HG03196 (cell line): ENCODE results near the gene NR6A1.
"Not testable (repeated sequence)": the region's sequence is repeated elsewhere in the genome, so short reads cannot be mapped to it uniquely, and the experiment has no call there.

Experiments
- ATAC-seq: cut with Tn5 transposase; IDR thresholded peaks from one replicate; pipeline ENCODE4 v1.9.1; 2021; ENCODE audit not compliant: unreplicated experiment

Gene NR6A1

DNA sequence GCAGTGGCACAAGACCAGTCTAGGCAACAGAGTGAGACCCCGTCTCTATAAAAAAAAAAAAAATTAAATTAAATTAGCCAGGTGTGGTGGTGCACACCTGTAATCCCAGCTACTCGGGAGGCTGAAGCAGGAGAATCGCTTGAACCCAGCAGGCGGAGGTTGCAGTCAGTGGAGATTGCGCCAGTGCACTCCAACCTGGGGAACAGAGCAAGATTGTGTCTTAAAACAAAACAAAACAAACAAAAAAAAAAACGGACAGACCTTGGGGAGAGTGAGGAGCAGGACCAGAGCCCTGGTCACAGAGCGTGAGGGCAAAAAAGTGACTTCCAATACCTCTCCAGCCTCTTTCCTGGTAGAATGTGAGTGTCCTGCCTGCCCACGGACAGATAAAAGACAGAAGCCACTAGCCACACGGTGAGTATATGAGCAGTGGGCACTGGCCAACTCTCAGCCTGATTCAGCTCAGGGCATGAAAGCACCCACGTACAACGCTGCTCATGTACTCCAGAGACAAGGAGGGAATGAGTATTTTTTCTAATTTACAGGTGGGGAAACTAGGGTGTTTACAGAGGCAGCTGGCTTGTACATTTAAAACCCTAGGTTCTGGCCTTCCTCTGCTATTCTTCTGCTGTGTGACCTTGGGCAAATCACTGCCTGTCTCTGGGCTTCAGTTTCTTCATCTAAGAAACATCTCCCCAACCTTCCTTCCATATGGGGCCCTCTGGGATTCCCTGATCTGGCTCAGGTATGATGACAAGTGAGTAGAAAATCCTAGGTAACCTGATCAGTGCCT lies 7.7 kb upstream of the NR6A1 start:
- ATAC-seq: no peak

DNA sequence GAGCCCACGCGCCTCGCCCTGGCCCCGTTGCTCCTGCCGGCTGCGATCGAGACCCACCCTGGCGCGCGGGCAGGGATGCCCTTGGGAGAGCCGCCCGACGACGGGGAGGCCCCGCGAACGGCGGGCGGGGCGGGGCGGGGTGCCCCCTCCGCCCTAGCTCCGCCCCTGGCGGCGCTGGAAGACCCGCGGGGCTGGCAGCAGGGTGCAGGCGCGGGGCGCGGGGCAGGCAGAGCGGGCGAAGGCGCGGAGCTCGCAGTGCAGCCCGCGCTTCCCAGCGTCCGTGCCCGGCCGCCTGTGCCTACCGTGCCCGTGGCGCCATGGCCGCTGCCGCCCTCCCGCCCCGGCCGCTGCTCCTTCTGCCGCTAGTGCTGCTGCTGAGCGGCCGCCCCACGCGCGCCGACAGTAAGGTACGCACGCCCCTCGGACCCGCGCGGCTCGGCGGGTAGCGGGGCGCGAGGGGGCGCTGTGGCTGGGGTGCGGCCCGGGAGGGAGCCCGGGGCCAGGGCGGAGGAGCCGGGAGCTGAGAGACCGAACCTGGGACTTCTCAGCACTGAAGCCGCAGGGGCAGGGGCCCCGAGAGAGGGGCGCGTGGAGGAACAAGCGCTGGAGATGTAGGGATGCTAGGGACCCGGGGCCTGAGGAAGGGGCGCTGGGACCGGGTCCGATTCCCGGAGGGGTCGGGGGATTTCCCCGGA lies 6.0 kb upstream of the NR6A1 start, which contains the start of gene OLFML2A:
Gene OLFML2A, plus strand, starts transcription at position 180 of the 695 bp plus-strand sequence. Its CDS starts 138 bp downstream, at position 318.
- no peak for ATAC-seq

DNA sequence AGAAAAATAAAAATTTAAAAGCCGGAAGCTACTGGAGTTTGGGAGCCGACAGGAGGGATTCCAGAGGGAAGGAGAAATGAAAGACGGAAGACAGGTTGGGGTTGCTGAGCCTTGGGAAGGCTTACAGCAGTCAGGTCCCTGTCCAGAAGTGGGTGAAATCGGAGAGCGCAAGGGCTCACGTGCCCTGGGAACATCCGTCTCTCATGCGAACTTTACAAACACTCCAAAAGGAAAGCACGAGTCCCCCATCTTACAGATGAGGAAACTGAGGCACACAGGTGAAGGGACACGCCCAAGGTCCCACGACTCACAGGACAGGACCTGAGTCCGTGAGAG lies 5.5 kb upstream of the NR6A1 start:
- no peak for ATAC-seq

DNA sequence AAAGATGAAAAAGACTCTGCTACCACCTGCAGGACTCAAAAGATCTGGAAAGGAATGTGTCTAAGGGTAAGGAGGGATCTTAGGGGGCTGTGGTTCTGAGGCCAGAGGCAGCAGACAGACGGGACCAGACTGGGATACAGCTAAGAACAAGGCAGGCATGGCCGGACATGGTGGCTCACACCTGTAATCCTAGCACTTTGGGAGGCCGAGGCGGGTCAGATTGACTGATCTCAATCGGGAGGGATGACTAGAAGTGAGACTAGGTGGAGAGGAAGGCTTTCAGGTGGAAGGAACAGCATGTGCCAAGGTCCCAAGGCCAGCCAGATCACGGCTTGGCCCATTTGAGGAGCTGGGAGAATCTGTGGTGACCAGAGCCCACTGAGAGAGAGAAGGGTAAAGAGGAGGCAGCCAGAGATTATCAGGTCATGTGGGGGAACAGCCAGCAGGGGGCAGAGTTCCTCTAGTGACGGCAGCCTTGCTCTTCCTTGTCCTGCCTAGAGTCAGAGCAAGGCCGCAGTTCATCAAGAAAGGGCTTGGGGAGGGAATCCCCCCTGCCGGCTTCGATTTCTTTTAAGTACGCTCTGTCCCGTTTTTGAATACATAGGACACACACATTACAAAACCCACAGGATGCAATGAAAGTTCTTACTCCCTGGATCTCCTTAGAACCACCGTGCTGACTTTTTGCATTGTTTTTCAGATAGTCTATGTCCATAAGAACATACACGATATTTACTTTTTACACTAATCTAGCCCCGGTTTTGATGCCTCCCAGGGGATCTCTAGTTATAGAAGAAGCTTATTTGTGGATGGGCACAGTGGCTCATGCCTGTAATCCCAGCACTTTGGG lies 3.2 kb upstream of the NR6A1 start:
- ATAC-seq: no peak

DNA sequence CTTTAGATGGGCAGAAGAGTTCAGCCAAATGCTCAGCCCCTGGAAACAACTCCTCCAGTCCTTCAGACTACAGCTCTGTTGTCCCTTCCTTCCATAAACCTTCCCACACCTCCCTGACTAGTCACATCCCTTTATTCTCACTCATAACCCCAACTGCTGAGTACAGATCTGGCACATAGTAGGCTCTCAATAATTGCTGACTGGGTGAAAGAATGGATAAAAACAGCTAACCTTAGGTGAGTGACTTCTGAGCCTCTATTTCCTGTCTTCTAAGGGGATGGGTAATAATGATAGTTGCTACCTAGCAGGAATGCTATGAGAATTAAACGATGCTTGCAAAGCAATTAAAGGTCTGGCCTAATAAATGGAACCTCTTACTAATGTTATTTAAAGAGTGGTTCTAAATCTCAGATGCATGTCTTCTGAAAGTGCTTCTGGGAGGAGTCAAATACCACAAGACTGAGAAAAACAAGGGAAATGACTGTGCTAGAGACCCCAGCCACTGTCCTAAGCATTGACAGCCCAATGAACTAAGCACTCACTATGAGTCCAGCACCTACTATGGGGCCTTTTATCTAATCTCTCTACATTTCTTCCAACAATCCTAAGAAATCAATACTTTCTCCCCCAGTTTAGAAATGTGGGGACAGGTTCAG lies 2.5 kb upstream of the NR6A1 start:
- no peak for ATAC-seq

DNA sequence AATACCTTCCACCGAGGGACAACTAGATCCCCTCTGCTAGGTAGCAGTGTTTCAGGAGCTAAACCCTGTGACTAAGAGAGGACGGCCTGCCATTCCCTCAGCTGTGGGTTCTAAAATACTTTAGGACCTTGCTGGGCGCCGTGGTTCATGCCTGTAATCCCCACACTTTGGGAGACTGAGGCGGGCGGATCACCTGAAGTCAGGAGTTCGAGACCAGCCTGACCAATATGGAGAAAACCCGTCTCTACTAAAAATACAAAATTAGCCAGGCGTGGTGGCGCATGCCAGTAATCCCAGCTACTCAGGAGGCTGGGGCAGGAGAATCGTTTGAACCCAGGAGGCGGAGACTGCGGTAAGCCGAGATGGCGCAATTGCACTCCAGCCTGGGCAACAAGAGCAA lies 1.8 kb upstream of the NR6A1 start:
- ATAC-seq: not testable (repeated sequence)

DNA sequence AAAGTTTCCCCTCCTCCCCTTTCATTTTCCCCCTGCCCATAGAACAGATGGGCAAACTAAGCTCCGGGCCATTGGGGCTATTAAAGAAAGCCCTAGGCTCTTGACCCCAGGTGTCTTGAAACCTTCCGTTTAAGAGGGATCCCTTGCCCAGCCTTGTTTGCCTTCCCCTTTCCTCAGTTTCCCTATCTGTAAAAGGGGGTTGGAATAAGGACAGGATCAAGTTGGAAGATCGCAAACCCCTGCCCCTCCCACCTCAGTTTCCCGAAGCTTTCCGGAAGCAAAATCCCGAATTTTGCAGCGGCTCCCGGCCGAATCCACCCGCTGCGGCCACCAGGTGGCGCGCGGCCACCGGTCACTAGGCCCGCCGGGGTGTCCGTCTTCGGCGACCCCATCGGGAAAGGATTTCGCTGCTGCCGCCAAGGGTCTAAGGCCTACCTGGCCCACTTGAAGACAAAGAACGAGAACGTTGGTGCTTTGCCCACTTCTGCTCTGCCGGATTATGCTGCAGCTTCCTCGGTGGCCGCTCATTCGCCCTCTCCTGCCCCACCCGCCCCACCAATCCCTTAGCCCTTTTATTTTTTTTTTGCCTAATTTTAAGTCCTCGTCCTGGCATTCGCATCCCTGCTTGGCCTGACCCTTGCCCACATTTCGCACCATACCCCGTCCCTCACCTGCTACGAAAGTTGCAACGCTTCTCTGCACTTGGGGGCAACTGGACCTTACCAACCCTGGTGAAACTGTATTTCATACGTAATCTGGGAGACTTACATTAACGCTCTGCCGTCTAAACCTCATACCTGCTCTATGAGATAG lies 962 bp upstream of the NR6A1 start:
- no peak for ATAC-seq

DNA sequence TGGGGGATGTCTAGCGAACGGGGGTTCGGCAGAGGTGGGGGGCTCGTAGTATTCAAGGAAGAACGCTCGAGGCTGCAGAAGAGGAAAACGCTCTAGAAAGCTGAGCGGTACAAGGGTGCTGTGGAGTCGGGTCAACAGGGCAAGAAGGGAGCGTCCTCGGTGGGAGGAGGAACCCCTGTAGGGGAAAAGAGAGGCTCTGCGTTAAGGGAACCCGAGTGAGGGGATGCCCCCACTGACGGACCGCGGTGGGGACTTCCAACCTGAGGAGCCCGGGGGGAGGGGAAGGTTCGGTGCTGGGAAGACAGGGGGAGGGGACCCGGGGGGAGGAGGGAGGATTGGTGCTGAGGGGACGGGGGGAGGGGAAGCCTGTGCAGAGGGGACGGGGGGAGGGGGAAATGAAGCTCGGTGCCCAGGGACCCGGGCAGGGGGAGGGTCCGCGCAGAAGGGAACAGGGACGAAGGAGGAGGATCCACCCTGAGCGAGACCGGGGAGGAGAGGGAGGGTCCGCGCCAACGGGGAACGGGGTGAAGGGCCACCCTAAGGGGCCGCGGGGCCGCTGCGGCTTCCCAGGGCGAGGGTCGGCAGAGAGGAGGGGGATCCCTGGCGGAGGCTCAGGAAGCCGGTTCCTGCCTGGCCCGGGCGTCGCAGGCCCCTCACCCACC lies 621 bp downstream of the NR6A1 start:
- no peak for ATAC-seq

DNA sequence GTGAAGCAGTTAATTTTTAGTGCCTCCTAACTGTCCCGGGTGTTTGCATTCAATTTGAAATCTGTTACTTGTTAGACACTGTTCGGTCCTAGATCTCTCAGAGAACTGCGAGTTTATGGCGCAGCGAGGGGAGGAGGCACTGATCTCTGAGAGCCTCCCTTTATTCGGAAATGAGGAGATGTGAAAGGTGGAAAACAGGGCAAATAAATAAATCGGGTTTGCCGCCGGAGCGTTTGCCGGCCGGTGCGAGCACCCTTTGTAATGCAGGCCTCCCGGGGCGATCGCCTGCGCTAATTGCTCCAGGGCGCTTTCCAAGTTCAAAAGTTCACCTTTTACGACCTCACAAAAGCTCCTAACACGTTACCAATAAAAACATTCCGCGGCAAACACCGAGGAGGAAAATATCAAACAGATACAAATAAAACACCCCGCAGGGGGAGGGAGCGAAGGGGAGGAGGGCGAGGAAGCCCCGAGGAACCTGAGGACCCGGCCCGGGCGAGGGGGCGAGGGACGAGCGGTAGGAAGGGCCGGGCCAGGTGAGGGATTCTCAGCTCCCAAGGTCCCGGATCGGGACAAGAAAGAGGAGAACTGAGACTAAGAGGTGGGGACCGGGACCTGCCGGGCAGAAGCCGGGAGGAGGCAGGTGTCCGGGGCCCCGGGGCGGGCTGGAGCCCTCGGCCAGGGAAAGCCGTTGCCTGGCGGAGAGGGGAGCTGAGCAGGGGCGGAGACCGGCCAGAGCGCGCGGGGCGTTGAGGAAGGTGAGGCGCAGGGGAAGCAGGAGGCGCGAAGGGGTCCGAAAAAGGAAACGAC lies 1.4 kb downstream of the NR6A1 start:
- no peak for ATAC-seq

DNA sequence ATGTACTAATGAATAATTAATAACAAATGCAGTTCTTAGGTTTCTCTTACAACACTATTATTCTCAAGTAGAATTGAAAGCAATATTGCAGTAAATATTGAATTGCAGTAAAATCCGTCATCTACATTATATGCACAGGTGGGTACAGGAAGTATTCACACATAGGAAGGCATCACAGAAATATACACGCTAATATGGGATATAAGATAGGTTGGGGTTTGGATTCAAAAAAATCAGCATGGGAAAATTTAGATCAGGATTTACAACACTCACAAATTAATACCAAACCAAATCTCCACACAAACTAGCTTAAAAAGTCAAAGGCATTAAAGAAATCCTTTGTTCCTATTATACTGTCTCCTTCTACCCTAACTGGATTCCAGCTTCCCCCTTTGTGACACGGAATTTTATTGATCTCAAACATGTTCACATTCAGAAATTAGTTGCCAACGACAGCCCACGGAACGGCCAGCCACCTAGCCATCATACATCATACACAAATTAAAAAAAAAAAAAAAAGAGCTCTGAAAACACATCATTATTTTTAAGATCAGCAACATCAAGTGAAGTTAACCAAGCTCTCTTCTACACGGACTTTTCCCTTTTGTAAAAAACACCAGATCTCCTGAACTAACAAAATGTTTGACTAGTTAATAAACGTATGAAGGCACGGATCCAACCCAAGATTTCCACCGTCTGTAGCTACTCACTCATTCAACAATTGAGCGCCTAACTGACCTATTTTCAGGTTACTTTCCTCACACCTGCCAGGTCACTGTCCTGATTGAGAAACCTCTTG lies 2.2 kb downstream of the NR6A1 start:
- ATAC-seq: no peak

DNA sequence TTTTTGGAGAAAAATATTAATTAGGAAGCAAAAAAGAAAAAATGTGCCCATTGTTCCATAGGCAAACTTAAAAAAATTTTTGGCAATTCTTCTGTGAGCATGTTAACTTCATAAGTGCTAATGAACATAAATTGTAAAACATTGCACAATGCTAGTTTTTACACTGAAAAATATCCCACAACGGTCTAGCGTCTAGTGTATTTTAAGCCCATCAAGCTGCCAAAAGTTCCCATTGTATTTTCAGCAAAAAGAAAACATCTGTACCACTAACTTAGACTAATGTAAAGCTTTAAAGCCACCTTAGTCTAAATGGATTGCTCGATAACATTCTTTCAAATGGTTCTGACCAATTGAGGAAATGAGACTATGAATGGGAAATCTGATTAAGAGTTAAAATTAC lies 2.8 kb downstream of the NR6A1 start:
- ATAC-seq: no peak

DNA sequence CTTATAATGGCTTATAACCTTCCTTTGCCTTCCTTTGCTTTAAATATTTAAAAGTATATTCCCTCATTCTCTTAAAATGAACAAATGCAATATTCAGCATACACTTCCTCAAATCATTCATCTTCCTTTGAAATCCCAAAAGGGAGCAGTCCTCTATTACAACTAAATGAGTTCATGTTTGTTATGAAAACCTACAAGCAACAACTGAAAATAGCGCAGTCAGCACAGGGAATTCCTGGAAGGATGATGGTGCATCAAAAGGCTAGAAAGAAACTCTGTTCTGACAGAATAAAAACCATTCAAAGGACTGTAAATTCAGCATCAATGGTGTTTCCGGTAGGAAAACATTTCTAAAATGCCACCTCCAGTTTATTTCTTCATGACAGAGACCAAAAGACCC lies 3.3 kb downstream of the NR6A1 start:
- no peak for ATAC-seq

DNA sequence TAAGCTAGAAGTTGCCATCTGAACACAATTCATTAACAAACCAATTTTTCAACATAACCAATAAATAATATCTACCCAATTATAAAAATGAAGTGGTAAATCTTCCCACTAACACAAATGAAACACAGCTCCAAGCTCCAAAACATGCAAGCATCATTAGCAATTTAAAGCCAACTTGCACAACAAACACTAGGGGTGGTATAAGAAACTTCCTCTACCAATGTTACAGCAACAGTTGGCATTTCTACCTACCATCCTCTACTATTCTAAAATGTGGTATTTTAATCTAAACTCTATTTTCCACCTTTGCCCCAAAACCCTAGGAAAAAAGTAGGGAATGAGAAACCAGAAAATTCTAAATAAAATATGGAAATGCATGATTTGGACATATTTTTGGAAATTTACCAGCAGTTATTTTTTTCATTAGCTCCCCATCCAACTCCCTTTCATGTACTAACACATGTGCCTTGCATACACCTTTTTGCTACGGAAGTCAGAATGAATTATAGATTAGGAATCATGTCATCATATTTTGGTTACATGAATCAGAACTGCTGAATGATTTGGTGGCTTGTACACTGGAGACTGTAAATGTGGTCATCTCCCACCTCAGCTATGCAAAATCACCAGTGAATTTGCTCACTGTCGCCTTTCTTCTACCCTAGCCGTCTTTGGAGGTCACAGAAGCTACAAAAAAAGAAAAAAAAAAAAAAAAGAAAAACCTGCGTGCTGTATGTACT lies 4.1 kb downstream of the NR6A1 start:
- ATAC-seq: no peak

DNA sequence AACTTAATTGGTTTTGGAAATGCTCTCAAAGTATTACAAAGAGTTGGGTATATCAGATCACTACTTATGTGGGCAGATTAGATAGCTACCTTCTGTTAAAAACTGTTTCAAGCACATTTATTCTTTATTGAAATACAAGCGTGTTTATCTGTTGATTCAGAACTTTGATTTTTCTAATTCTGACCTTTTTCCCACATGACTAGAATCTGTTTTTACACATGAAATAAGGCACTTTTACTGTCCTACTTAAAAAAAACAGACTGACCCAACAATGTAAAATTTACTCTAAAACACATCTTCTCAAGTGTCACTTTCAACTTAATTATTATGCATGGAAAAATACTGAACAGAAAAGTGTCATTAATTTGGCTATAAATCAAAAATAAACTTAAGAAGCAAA lies 4.8 kb downstream of the NR6A1 start:
- no peak for ATAC-seq

DNA sequence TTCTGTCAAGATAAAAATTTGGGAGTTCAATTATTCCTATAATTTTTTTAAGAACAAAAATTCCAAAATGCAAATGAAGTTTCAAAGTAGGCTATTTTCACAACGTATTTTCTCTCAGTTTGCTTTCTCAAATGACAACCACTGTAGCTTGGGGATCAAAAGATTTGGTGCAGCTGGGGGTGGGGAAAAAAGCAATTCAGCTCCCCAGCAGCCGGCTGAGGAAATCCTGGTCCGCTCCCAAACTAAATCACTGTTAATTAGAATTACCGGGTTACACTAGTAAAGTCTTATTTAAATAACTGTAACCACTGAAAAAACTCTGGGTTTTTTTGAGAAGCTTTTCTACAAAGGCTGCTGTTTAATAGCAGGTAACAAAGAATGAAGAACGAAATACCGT lies 5.7 kb downstream of the NR6A1 start:
- ATAC-seq: no peak

DNA sequence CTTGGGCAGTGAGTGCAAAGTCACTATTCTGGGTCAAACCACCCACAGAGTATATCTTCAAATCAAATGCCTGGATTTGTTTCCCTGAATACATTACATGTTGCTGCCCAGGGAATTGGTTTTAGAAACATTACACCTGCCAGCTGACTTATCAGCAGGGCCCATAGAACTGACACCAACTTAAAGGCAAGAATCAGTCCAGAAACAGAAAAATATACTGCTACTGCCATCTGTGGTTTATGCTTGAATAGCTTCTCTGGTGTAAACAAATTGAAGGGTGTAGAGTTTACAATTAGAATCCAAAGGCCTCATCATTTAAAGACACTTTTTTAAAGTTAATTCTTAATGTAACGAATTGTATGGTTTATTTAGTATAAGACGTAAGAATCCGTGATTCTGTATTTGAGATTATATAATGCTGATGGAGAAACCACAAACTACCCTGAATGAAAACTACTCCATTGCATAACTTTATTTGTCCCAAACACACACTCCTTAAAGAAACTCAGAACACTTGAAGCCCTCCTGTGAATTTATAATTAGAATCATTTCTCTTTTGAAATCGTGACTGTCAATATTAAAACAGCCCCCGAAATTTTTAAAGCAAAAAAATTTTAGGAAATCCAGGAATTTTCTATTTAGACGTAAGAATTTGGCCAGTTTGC lies 6.2 kb downstream of the NR6A1 start:
- ATAC-seq: no peak

DNA sequence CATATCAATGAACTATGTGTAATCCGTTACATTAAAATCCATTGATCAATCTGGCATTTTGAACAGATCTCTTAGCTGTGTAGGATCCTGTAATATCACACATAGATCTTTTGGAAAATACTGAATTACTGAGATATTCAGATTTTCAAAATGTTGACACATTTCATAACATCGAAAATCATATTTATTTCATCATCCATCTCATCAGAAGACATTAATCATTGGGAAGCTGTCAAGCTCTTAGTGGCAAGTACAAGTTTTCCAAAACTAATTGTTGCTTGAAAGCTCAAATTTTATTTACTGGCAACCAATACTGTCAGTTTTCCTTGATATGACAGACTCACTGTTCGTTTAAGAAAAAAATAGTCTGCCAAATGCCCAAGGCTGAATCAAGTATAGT lies 8.5 kb downstream of the NR6A1 start:
- no peak for ATAC-seq
